ENCODE data around the gene PAOX.

DNA sequence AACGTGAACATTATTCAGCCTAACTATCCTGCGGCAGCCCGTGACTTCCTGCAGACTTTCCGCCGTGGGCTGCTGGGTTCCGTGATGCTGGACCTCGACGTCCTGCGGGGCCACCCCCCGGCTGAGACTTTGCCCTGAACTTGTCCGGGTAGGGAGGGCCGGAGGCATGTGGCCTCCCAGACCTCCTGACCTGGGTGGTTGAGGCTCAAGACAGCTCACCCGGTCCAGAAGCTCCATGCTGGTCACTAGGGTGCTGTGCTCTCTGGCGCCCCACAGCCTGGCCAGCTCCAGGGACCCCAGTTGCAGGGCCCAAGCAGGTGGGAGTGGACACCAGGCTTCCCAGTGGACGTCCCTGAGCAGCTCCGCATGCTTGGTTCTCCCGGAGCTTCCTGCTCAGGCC lies 41.0 kb downstream of the PAOX start:
- TF ChIP-seq, protein P1, sequence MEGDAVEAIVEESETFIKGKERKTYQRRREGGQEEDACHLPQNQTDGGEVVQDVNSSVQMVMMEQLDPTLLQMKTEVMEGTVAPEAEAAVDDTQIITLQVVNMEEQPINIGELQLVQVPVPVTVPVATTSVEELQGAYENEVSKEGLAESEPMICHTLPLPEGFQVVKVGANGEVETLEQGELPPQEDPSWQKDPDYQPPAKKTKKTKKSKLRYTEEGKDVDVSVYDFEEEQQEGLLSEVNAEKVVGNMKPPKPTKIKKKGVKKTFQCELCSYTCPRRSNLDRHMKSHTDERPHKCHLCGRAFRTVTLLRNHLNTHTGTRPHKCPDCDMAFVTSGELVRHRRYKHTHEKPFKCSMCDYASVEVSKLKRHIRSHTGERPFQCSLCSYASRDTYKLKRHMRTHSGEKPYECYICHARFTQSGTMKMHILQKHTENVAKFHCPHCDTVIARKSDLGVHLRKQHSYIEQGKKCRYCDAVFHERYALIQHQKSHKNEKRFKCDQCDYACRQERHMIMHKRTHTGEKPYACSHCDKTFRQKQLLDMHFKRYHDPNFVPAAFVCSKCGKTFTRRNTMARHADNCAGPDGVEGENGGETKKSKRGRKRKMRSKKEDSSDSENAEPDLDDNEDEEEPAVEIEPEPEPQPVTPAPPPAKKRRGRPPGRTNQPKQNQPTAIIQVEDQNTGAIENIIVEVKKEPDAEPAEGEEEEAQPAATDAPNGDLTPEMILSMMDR (conservative IDR thresholded peaks at IDR 0.05 in 1 of 2, IDR thresholded peaks at IDR 0.05 in 1 of 2; ENCODE audit: low read depth in 1 of 2, low read length in 2 of 2) = no peak
- no peak for TF ChIP-seq EZH2 (IDR thresholded peaks at IDR 0.05; ENCODE audit: low read length, missing control alignments)
